Measurements from ENCODE around the gene KCNA5.

Gene KCNA5

GRCh38 chr12:5023842-5024241 is 19.8 kb upstream of the KCNA5 start:
- no peak for TF ChIP-seq SIN3A (IDR thresholded peaks at IDR 0.05; ENCODE audit: borderline replicate concordance, insufficient read depth, low read length)
- no peak for TF ChIP-seq TAF1 (IDR thresholded peaks at IDR 0.05; ENCODE audit: borderline replicate concordance, insufficient read depth, low read length)
- TF ChIP-seq POLR2AphosphoS5 (IDR thresholded peaks at IDR 0.05; ENCODE audit: low read depth, low read length) = no peak
- TF ChIP-seq FOXP2 (optimal IDR thresholded peaks at IDR 0.05; ENCODE audit: borderline replicate concordance, extremely low read depth, extremely low read length, insufficient read depth) = no peak
- no peak for TF ChIP-seq REST (IDR thresholded peaks at IDR 0.05; ENCODE audit: insufficient read depth in 1 of 2, low read depth in 2 of 2, low read length in 2 of 2)

GRCh38 chr12:5026342-5026938 is 17.2 kb upstream of the KCNA5 start:
- no peak for TF ChIP-seq SIN3A (IDR thresholded peaks at IDR 0.05; ENCODE audit: borderline replicate concordance, insufficient read depth, low read length)
- TF ChIP-seq REST (IDR thresholded peaks at IDR 0.05; ENCODE audit: insufficient read depth in 1 of 2, low read depth in 2 of 2, low read length in 2 of 2) = no peak

GRCh38 chr12:5027046-5027821 is 16.4 kb upstream of the KCNA5 start:
- TF ChIP-seq SIN3A (IDR thresholded peaks at IDR 0.05; ENCODE audit: borderline replicate concordance, insufficient read depth, low read length) = no peak
- no peak for TF ChIP-seq REST (IDR thresholded peaks at IDR 0.05; ENCODE audit: insufficient read depth in 1 of 2, low read depth in 2 of 2, low read length in 2 of 2)
- no peak for TF ChIP-seq TAF1 (IDR thresholded peaks at IDR 0.05; ENCODE audit: borderline replicate concordance, insufficient read depth, low read length)
- no peak for TF ChIP-seq POLR2AphosphoS5 (IDR thresholded peaks at IDR 0.05; ENCODE audit: low read depth, low read length)
- TF ChIP-seq FOXP2 (optimal IDR thresholded peaks at IDR 0.05; ENCODE audit: borderline replicate concordance, extremely low read depth, extremely low read length, insufficient read depth) = no peak

- no peak for TF ChIP-seq POLR2AphosphoS5 (IDR thresholded peaks at IDR 0.05; ENCODE audit: low read depth, low read length)
- TF ChIP-seq FOXP2 (optimal IDR thresholded peaks at IDR 0.05; ENCODE audit: borderline replicate concordance, extremely low read depth, extremely low read length, insufficient read depth) = no peak
- no peak for TF ChIP-seq SIN3A (IDR thresholded peaks at IDR 0.05; ENCODE audit: borderline replicate concordance, insufficient read depth, low read length)
- TF ChIP-seq TAF1 (IDR thresholded peaks at IDR 0.05; ENCODE audit: borderline replicate concordance, insufficient read depth, low read length) = no peak
- no peak for TF ChIP-seq REST (IDR thresholded peaks at IDR 0.05; ENCODE audit: insufficient read depth in 1 of 2, low read depth in 2 of 2, low read length in 2 of 2)
Measured at GRCh38 chr12:5030066-5030465, 13.6 kb upstream of the KCNA5 start.
